ENCODE data around the gene PLEKHA7.

DNA sequence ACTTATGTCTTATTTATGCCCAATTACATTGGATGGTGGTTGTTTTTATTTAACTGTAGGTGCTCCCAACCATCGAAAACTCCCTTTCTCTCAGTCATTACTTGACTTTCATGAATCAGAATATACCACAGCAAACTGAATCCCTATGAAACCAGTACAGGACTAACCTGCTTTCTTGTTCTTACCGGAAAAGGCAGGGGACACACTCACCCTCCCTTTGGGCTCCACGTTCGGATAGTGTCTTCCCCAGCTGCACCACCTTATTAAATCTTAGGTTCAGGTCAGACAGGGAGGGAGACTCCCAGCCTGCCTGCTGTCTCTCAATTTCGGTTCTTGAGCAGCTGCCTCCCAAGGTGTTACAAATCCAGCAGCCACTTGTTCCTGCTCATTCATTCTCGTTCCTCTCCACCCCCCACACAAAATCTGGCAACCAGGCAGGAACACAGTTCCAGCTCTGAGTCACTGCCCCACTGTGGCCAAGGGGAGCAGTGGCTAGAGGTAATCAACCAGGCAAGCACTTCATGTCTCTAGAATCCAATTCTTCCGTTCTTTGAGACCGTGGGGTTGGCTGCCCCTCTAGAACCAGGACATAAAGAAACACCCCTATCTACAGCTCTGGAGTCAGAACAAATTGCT is 133.0 kb downstream of the PLEKHA7 start:
- TF ChIP-seq POLR2A (IDR thresholded peaks at IDR 0.05; ENCODE audit: low read depth, low read length) = no peak
- no peak for TF ChIP-seq TAF1 (IDR thresholded peaks at IDR 0.05; ENCODE audit: low read depth, low read length)
- no peak for TF ChIP-seq POLR2AphosphoS5 (IDR thresholded peaks at IDR 0.05; ENCODE audit: low read depth, low read length)
- TF ChIP-seq SPI1 (IDR thresholded peaks at IDR 0.05; ENCODE audit: low read depth, low read length) = no peak
- no peak for TF ChIP-seq PAX5 (IDR thresholded peaks at IDR 0.05; ENCODE audit: insufficient read depth, low read length, severe bottlenecking)

Measured in GM12891 (cell line).